Neural cell (in vitro differentiated cells): ENCODE measurements around the gene SMIM1. TPM values are rescaled to one million over a fixed set of nuclear protein-coding genes. Genes with fewer than 3 reads are reported as not detected.

Source experiments
- H2AFZ ChIP-seq: fragments of 200-600, 300-800 bp; sonication (generic), shearing (Covaris generic); 2 replicates; pipeline ENCODE4 v1.6.0; 2014; ENCODE audit warnings: low read depth, mild to moderate bottlenecking, antibody characterized with exemption, low read length, moderate library complexity
- H3F3A ChIP-seq: fragments of 200-600 bp; shearing (Covaris generic); 2 replicates; pipeline ENCODE4 v1.6.1; 2016; ENCODE audit warnings: mild to moderate bottlenecking, moderate library complexity, mixed read lengths, antibody characterized with exemption, low read length; ENCODE audit not compliant: insufficient read depth, poor library complexity, severe bottlenecking
- H3K27ac ChIP-seq: fragments of 200-600, 300-800 bp; sonication (generic), shearing (Covaris generic); 2 replicates; pipeline ENCODE4 v1.5.1; 2014; ENCODE audit warnings: mild to moderate bottlenecking, low read length, moderate library complexity
- H3K27me3 ChIP-seq: fragments of 300-800, 200-600 bp; sonication (generic), shearing (Covaris generic); 2 replicates; pipeline ENCODE4 v1.6.0; 2014; ENCODE audit warnings: mild to moderate bottlenecking, low read depth, low read length, moderate library complexity; ENCODE audit not compliant: insufficient read depth
- H3K36me3 ChIP-seq: fragments of 300-800, 200-600 bp; sonication (generic), shearing (Covaris generic); 2 replicates; pipeline ENCODE4 v1.5.1; 2014; ENCODE audit warnings: mild to moderate bottlenecking, antibody characterized with exemption, low read length, moderate library complexity; ENCODE audit not compliant: insufficient read depth
- H3K4me2 ChIP-seq: fragments of 300-800, 200-600 bp; sonication (generic), shearing (Covaris generic); 2 replicates; pipeline ENCODE4 v1.6.0; 2014; ENCODE audit warnings: mild to moderate bottlenecking, low read length
- H3K4me3 ChIP-seq: fragments of 300-800, 200-600 bp; sonication (generic), shearing (Covaris generic); 2 replicates; pipeline ENCODE4 v1.5.1; 2014; ENCODE audit warnings: mild to moderate bottlenecking, low read length, moderate library complexity
- H3K79me2 ChIP-seq: fragments of 200-600 bp; shearing (Covaris generic); replicated peaks from 2 replicates; pipeline ENCODE4 v1.6.0; 2014; ENCODE audit warnings: mild to moderate bottlenecking, low read length, moderate library complexity; ENCODE audit not compliant: insufficient read depth
- H3K9ac ChIP-seq: fragments of 300-800, 200-600 bp; sonication (generic), shearing (Covaris generic); 2 replicates; pipeline ENCODE4 v1.6.1; 2016; ENCODE audit warnings: mild to moderate bottlenecking, low read length, mixed read lengths
- H3K9me2 ChIP-seq: fragments of 200-600 bp; shearing (Covaris generic); 2 replicates; pipeline ENCODE4 v1.6.1; 2016; ENCODE audit warnings: mild to moderate bottlenecking, low read length, mixed read lengths; ENCODE audit not compliant: insufficient read depth
- H3K9me3 ChIP-seq: fragments of 200-600, 300-800 bp; sonication (generic), shearing (Covaris generic); 2 replicates; pipeline ENCODE4 v1.6.1; 2016; ENCODE audit warnings: mild to moderate bottlenecking, mixed run types, low read length, moderate library complexity, mixed read lengths
- H4K20me1 ChIP-seq: fragments of 200-600 bp; shearing (Covaris generic); 2 replicates; pipeline ENCODE4 v1.6.1; 2016; ENCODE audit warnings: mild to moderate bottlenecking, mixed run types; ENCODE audit not compliant: insufficient read depth
- CTCF ChIP-seq: fragments of 450-650 bp; IDR thresholded peaks from 2 replicates; pipeline ENCODE4 v1.5.1; 2014; ENCODE audit warnings: antibody characterized with exemption, mild to moderate bottlenecking, moderate library complexity; ENCODE audit not compliant: poor library complexity, severe bottlenecking
- EP300 ChIP-seq: fragments of 450-650 bp; conservative IDR thresholded peaks from 2 replicates; pipeline ENCODE4 v1.6.1; 2014; ENCODE audit warnings: antibody characterized with exemption, mild to moderate bottlenecking, moderate library complexity; ENCODE audit not compliant: poor library complexity, severe bottlenecking
- EZH2 ChIP-seq: fragments of 200-600, 300-800 bp; shearing (Covaris generic), sonication (generic); IDR thresholded peaks from 2 replicates; pipeline ENCODE4 v1.6.1; 2014; ENCODE audit warnings: antibody characterized with exemption, low read length, borderline replicate concordance, mild to moderate bottlenecking; ENCODE audit not compliant: insufficient read depth, poor library complexity, severe bottlenecking
- MXI1 ChIP-seq: fragments of 450-650 bp; conservative IDR thresholded peaks from 2 replicates; pipeline ENCODE4 v1.6.1; 2014; ENCODE audit warnings: antibody characterized with exemption, mild to moderate bottlenecking; ENCODE audit not compliant: poor library complexity, severe bottlenecking
- POLR2AphosphoS5 ChIP-seq: IDR thresholded peaks from 2 replicates; pipeline ENCODE4 v1.6.1; 2012
- RAD21 ChIP-seq: fragments of 450-650 bp; conservative IDR thresholded peaks from 2 replicates; pipeline ENCODE4 v1.6.1; 2014; ENCODE audit warnings: antibody characterized with exemption, mild to moderate bottlenecking, moderate library complexity
- SMC3 ChIP-seq: fragments of 450-650 bp; conservative IDR thresholded peaks from 2 replicates; pipeline ENCODE4 v1.6.1; 2014; ENCODE audit warnings: antibody characterized with exemption, mild to moderate bottlenecking, moderate library complexity; ENCODE audit not compliant: poor library complexity
- TAF1 ChIP-seq: IDR thresholded peaks from 2 replicates; pipeline ENCODE4 v1.6.1; 2012; ENCODE audit warnings: low read depth
- polyA plus RNA-seq: library from polyadenylated mRNA; depleted of rRNA; stranded (reverse); fragments of >200 nt; gene quantifications from 2 replicates; pipeline ENCODE4 v1.2.3, GENCODE V29; 2014
- TF ChIP-seq, protein P1 (sequence below): IDR thresholded peaks from 2 replicates; pipeline ENCODE4 v1.6.1; 2012; ENCODE audit warnings: borderline replicate concordance

SMIM1 gene
- polyA plus RNA-seq, 1 donor from 2014 or later, result not detected

DNA sequence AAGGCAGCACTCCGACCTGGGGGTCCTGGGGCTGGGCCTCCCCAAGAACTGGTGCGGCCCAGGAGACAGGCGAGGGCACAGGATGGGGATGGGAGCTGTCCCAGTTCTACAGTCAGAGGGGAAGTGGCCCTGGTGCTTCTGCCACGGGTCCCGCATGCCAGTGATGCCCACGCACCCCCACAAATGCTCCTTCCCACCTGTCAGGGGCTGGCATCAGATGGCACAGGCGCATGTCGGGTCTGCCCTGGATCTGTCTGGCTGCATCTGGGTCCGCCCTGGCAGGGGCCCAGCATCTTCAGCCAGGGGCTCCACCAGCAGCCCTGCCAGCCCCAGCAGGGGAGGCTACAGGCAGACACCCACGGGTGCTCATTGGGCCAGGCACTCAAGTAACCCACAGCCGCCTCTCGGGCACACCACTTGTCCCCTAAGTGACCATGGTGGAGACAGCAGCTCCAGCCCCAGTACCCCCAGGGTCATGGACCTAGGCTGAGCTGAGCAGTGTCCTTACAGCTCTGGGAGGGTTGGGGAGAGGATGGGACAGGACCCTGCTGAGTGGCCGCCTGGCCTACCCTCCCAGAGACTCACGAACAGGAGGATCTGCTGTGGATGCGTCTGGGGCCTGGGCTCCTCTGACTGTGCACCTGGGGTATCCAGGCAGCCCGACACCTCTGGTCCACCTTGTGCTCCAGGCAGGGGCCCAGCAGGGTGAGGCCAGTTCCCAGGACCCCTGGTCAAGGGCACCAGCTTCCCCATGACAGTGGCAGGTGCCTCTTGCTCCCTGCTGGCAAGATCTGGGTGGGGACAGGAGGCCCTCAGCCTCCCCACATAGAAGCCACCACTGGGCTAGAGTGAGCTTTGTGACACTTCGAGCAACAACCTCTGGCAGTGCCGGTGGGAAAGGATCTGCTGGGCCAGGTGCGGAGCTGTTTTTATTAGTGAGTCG, 5.4 kb downstream of the SMIM1 start:
- H3K27ac ChIP-seq, result no peak overlapping the region
- no peak overlapping the region for H2AFZ ChIP-seq
- no peaks in the 10 kb centered on the region for H3K79me2 ChIP-seq
- H3K27me3 ChIP-seq, result no peaks in the 10 kb centered on the region
- H3K9me3 ChIP-seq, result no peaks in the 10 kb centered on the region
- TF ChIP-seq POLR2AphosphoS5 (no peak), SMC3 (no peak), EP300 (no peak), TAF1 (no peak), EZH2 (no peak), MXI1 (no peak), CTCF (no peak), RAD21 (no peak)
- TF ChIP-seq, protein P1, sequence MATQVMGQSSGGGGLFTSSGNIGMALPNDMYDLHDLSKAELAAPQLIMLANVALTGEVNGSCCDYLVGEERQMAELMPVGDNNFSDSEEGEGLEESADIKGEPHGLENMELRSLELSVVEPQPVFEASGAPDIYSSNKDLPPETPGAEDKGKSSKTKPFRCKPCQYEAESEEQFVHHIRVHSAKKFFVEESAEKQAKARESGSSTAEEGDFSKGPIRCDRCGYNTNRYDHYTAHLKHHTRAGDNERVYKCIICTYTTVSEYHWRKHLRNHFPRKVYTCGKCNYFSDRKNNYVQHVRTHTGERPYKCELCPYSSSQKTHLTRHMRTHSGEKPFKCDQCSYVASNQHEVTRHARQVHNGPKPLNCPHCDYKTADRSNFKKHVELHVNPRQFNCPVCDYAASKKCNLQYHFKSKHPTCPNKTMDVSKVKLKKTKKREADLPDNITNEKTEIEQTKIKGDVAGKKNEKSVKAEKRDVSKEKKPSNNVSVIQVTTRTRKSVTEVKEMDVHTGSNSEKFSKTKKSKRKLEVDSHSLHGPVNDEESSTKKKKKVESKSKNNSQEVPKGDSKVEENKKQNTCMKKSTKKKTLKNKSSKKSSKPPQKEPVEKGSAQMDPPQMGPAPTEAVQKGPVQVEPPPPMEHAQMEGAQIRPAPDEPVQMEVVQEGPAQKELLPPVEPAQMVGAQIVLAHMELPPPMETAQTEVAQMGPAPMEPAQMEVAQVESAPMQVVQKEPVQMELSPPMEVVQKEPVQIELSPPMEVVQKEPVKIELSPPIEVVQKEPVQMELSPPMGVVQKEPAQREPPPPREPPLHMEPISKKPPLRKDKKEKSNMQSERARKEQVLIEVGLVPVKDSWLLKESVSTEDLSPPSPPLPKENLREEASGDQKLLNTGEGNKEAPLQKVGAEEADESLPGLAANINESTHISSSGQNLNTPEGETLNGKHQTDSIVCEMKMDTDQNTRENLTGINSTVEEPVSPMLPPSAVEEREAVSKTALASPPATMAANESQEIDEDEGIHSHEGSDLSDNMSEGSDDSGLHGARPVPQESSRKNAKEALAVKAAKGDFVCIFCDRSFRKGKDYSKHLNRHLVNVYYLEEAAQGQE, result no peak
- no peaks in the 10 kb centered on the region for H3F3A ChIP-seq
- H3K4me3 ChIP-seq, result no peak overlapping the region
- no peak overlapping the region for H3K9ac ChIP-seq
- no peaks in the 10 kb centered on the region for H4K20me1 ChIP-seq
- no peaks in the 10 kb centered on the region for H3K9me2 ChIP-seq
- no peaks in the 10 kb centered on the region for H3K36me3 ChIP-seq
- no peak overlapping the region for H3K4me2 ChIP-seq

DNA sequence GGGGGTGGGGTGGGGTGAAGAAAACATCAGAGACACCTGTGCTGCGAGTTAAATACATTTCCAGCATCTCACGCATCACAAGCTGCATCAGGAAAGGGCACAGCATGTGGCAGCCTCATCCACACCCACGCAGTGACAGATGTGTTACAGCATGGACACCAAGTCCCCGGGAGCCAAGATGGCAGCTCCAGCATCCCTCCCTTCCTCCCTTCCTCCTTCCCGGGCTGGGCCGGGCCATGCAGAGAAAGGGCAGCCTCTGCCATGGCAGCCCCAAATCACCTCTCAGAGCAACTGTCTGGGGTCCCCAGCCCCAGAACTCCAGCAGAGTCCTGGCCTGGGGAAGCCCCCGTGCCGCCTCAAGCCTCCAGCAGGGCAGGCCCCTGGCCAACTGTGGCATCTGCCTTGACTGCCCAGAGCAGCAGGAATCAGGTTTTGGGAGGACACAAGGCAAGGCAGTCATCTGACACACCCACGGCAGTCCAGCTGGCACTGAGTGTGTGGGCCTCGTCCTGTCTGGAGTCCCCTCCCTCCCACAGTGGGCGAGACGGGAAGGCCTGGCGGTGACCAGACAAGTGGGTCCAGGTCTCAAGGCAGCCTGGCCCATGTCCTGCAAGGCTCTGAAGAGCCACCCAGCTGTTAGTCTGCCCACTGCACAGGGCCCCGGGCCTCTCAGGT, 6.2 kb downstream of the SMIM1 start:
- no peaks in the 10 kb centered on the region for H3K36me3 ChIP-seq

More for the DNA sequence above, 6.2 kb downstream of the SMIM1 start:
- Histone ChIP-seq H3K9me2 (no peaks in the 10 kb centered on the region), H3K4me2 (no peak overlapping the region), H3F3A (no peaks in the 10 kb centered on the region), H3K9ac (no peak overlapping the region), H3K79me2 (no peaks in the 10 kb centered on the region), H3K27ac (no peak overlapping the region), H2AFZ (no peak overlapping the region), H3K9me3 (no peaks in the 10 kb centered on the region), H3K27me3 (no peaks in the 10 kb centered on the region), H4K20me1 (no peaks in the 10 kb centered on the region), H3K4me3 (no peak overlapping the region)
- TF ChIP-seq RAD21 (no peak), CTCF (no peak), SMC3 (no peak), MXI1 (no peak), EP300 (no peak), TAF1 (no peak), EZH2 (no peak)
- TF ChIP-seq, protein P1, result no peak
